IMR-90 (cell line): ENCODE results near the gene DCAF6.

ENCODE experiments used
- CTCF ChIP-seq: conservative IDR thresholded peaks from 2 replicates; pipeline ENCODE4 v1.5.1; 2012; ENCODE audit warnings: mild to moderate bottlenecking, low read depth, low read length, improper control_type of control experiment
- MAFK ChIP-seq: IDR thresholded peaks from 2 replicates; pipeline ENCODE4 v1.6.1; 2012; ENCODE audit warnings: low read depth, low read length, improper control_type of control experiment
- MAZ ChIP-seq: IDR thresholded peaks from 2 replicates; pipeline ENCODE4 v1.6.1; 2012; ENCODE audit warnings: low read depth, mild to moderate bottlenecking, low read length, improper control_type of control experiment, moderate library complexity, borderline replicate concordance
- POLR2A ChIP-seq: IDR thresholded peaks from 2 replicates; pipeline ENCODE4 v1.6.1; 2012; ENCODE audit warnings: mild to moderate bottlenecking, low read depth, low read length

GRCh38 chr1:167911413-167911812 lies 25.1 kb upstream of the DCAF6 start:
- TF ChIP-seq CTCF (no peak), MAZ (no peak), MAFK (no peak), POLR2A (no peak)
